HepG2 (cell line): ENCODE results near the gene FOXS1. TPM values are rescaled to one million over a fixed set of nuclear protein-coding genes. Genes with fewer than 3 reads are reported as not detected.
A peak's percentile ranks its signal among the peaks of the same experiment; 100 is the strongest.

ENCODE experiments used
- AKAP8 ChIP-seq: sonication (generic); formaldehyde crosslinking; IDR thresholded peaks from 2 replicates; pipeline ENCODE4 v1.5.1; 2020; ENCODE audit warnings: mild to moderate bottlenecking, missing genetic modification reagents
- E2F2 ChIP-seq: sonication (generic); formaldehyde crosslinking; IDR thresholded peaks from 2 replicates; pipeline ENCODE4 v1.4.0; 2020; ENCODE audit warnings: missing genetic modification reagents, borderline replicate concordance
- ELK4 ChIP-seq: sonication (generic); formaldehyde crosslinking; IDR thresholded peaks from 2 replicates; pipeline ENCODE4 v1.9.0; 2021; ENCODE audit warnings: missing genetic modification reagents, borderline replicate concordance
- GPBP1L1 ChIP-seq: sonication (generic); formaldehyde crosslinking; IDR thresholded peaks from 2 replicates; pipeline ENCODE4 v1.5.0; 2020; ENCODE audit warnings: mild to moderate bottlenecking, missing genetic modification reagents
- HDAC2 ChIP-seq: sonication (generic); formaldehyde crosslinking; IDR thresholded peaks from 2 replicates; pipeline ENCODE4 v1.4.0; 2020; ENCODE audit warnings: missing genetic modification reagents
- JUN ChIP-seq: sonication (generic); formaldehyde crosslinking; IDR thresholded peaks from 2 replicates; pipeline ENCODE4 v1.4.0; 2020; ENCODE audit warnings: mild to moderate bottlenecking, missing genetic modification reagents
- TRIM24 ChIP-seq: sonication (generic); formaldehyde crosslinking; IDR thresholded peaks from 2 replicates; pipeline ENCODE4 v1.8.0; 2022; ENCODE audit warnings: mild to moderate bottlenecking, missing genetic modification reagents
- ZC3H4 ChIP-seq: sonication (generic); formaldehyde crosslinking; IDR thresholded peaks from 2 replicates; pipeline ENCODE4 v1.4.0; 2020; ENCODE audit warnings: missing genetic modification reagents, borderline replicate concordance
- ZNF275 ChIP-seq: sonication (generic); formaldehyde crosslinking; IDR thresholded peaks from 2 replicates; pipeline ENCODE4 v1.8.0; 2022; ENCODE audit warnings: missing genetic modification reagents, mild to moderate bottlenecking, inconsistent platforms, borderline replicate concordance
- ZNF280B ChIP-seq: sonication (generic); formaldehyde crosslinking; IDR thresholded peaks from 2 replicates; pipeline ENCODE4 v1.5.0; 2020; ENCODE audit warnings: missing genetic modification reagents, mild to moderate bottlenecking, borderline replicate concordance
- ZNF574 ChIP-seq: sonication (generic); formaldehyde crosslinking; IDR thresholded peaks from 2 replicates; pipeline ENCODE4 v1.4.0; 2020; ENCODE audit warnings: missing genetic modification reagents
- ZNF597 ChIP-seq: sonication (generic); formaldehyde crosslinking; IDR thresholded peaks from 2 replicates; pipeline ENCODE4 v1.5.0; 2020; ENCODE audit warnings: missing genetic modification reagents
- ZNF879 ChIP-seq: sonication (generic); formaldehyde crosslinking; IDR thresholded peaks from 2 replicates; pipeline ENCODE4 v1.8.1; 2023; ENCODE audit warnings: missing genetic modification reagents
- ZSCAN5A ChIP-seq: sonication (generic); formaldehyde crosslinking; IDR thresholded peaks from 2 replicates; pipeline ENCODE4 v1.8.0; 2022; ENCODE audit warnings: mild to moderate bottlenecking, missing genetic modification reagents, borderline replicate concordance
- polyA plus RNA-seq, 8 experiments: library from polyadenylated mRNA; depleted of rRNA in 3 of 8; stranded (reverse) in 7 of 8; unstranded in 1 of 8; fragments of >200 nt; fragmentation: Illumina TruSeq in 4 of 8; extraction: Trizol in 4 of 8; gene quantifications; 2 replicates each; pipeline versions ENCODE4 v1.2.1 to v1.2.3, GENCODE V29; 2011 to 2016; ENCODE audit warnings: low read depth in 4 of 8, missing spikeins in 1 of 8, mixed read lengths in 1 of 8; ENCODE audit not compliant: insufficient read depth in 1 of 8
- total RNA-seq, 5 experiments: library from RNA; depleted of rRNA; stranded (reverse); fragments of >200 nt; fragmentation: Illumina TruSeq; extraction: Trizol; gene quantifications; 2 replicates each; pipeline ENCODE4 v1.2.3, GENCODE V29; 2016; ENCODE audit warnings: low read depth in 1 of 5

Gene FOXS1
- total and polyA plus RNA-seq, 2 of the 13 experiments (the other 11 are each of a cell fraction or from before 2014, with no cell fraction given) = not detected

- TF ChIP-seq ELK4 (CRISPR knock-in tag) (no peak), ZNF574 (no peak), ZNF275 (CRISPR knock-in tag) (peak; percentile 86; the same call in 1 of the 2 replicates), AKAP8 (CRISPR knock-in tag) (no peak), ZNF879 (CRISPR knock-in tag) (no peak), ZC3H4 (CRISPR knock-in tag) (no peak; the same call in 1 of the 2 replicates), TRIM24 (CRISPR knock-in tag) (no peak), ZSCAN5A (CRISPR knock-in tag) (no peak), E2F2 (0 out of 2 replicates have a peak, but pooled peaks have one; percentile 47), HDAC2 (CRISPR knock-in tag) (peak; percentile 58), ZNF280B (CRISPR knock-in tag) (peak; percentile 75), GPBP1L1 (CRISPR knock-in tag) (no peak), ZNF597 (no peak), JUN (CRISPR knock-in tag) (peak; percentile 7; the same call in 1 of the 2 replicates)
These were observed 34.0 kb upstream of the FOXS1 start (continued) for GRCh38 chr20:31879143-31879987.
